ENCODE data around the gene WIPI1. TPM values are rescaled to one million over a fixed set of nuclear protein-coding genes. Genes with fewer than 3 reads are reported as not detected.

Gene WIPI1
- total RNA-seq, 1 donor from 2014 or later: 38.1 TPM

GRCh38 chr17:68450391-68450790, 6.9 kb downstream of the WIPI1 start:
- intact Hi-C loops (cut with DNase I): no loop called here
- Histone ChIP-seq H3K36me3 (peaks cover 76% of the 10 kb centered on the region), H3K4me1 (peaks cover 20% of the 10 kb centered on the region), H3K4me3 (no peak overlapping the region), H3K9me3 (no peaks in the 10 kb centered on the region), H3K27ac (no peak overlapping the region), H3K27me3 (no peaks in the 10 kb centered on the region)
- ATAC-seq (no peak), DNase-seq (no peak)
- no peak for TF ChIP-seq CTCF (IDR thresholded peaks at IDR 0.05)

- intact Hi-C loops (cut with DNase I): no loop called here
- H3K27ac ChIP-seq: no peak overlapping the region
- no peaks in the 10 kb centered on the region for H3K27me3 ChIP-seq
- H3K36me3 ChIP-seq: peaks cover 86% of the 10 kb centered on the region
- no peaks in the 10 kb centered on the region for H3K9me3 ChIP-seq
- peaks cover 15% of the 10 kb centered on the region for H3K4me1 ChIP-seq
- no peak for DNase-seq
- ATAC-seq: no peak
- no peak overlapping the region for H3K4me3 ChIP-seq
- TF ChIP-seq CTCF (IDR thresholded peaks at IDR 0.05): no peak
These were observed 8.1 kb downstream of the WIPI1 start for GRCh38 chr17:68449021-68449739.

- H3K36me3 ChIP-seq: peaks cover 90% of the 10 kb centered on the region
- TF ChIP-seq CTCF (IDR thresholded peaks at IDR 0.05): no peak
- no peaks in the 10 kb centered on the region for H3K9me3 ChIP-seq
- H3K27ac ChIP-seq: no peak overlapping the region
- intact Hi-C loops (cut with DNase I): no loop called here
- H3K4me3 ChIP-seq: no peak overlapping the region
- H3K4me1 ChIP-seq: peaks cover 9% of the 10 kb centered on the region
- DNase-seq (no peak), ATAC-seq (no peak)
- H3K27me3 ChIP-seq: no peaks in the 10 kb centered on the region
These were observed 10.7 kb downstream of the WIPI1 start for GRCh38 chr17:68446626-68447041.

- no peak for DNase-seq
- peaks cover 80% of the 10 kb centered on the region for H3K36me3 ChIP-seq
- H3K4me3 ChIP-seq: no peak overlapping the region
- H3K9me3 ChIP-seq: no peaks in the 10 kb centered on the region
- ATAC-seq: no peak
- no peak for TF ChIP-seq CTCF (IDR thresholded peaks at IDR 0.05)
- no peaks in the 10 kb centered on the region for H3K27me3 ChIP-seq
- peaks cover 9% of the 10 kb centered on the region for H3K4me1 ChIP-seq
- intact Hi-C loops (cut with DNase I): no loop called here
- H3K27ac ChIP-seq: no peak overlapping the region
These were observed 11.6 kb downstream of the WIPI1 start for GRCh38 chr17:68445671-68446070.

- no peak for ATAC-seq
- peaks cover 64% of the 10 kb centered on the region for H3K36me3 ChIP-seq
These were observed 13.3 kb downstream of the WIPI1 start for GRCh38 chr17:68443972-68444464.

More at GRCh38 chr17:68443972-68444464, 13.3 kb downstream of the WIPI1 start:
- H3K27me3 ChIP-seq: no peaks in the 10 kb centered on the region
- no peak for TF ChIP-seq CTCF (IDR thresholded peaks at IDR 0.05)
- H3K9me3 ChIP-seq: no peaks in the 10 kb centered on the region
- intact Hi-C loops (cut with DNase I): no loop called here
- H3K4me1 ChIP-seq: peaks cover 9% of the 10 kb centered on the region
- H3K27ac ChIP-seq: no peak overlapping the region
- H3K4me3 ChIP-seq: no peak overlapping the region
- no peak for DNase-seq

Measured in upper lobe of right lung (tissue), 1 donor.